NCI-H2196 treated with DMSO at 0.1 percent for 48 hours (cell line): ENCODE data around the gene FAF1.

Experiments
- DNase-seq: peaks from one replicate; lab custom pipeline; 2025; ENCODE audit not compliant: unreplicated experiment; lab: John Stamatoyannopoulos, UW

Gene FAF1

GRCh38 chr1:50450861-50451653, 509.0 kb downstream of the FAF1 start:
- no peak for DNase-seq

- DNase-seq, result no peak
These were observed 512.1 kb downstream of the FAF1 start for GRCh38 chr1:50447961-50448360.

- DNase-seq, result no peak
These were observed 518.9 kb downstream of the FAF1 start for GRCh38 chr1:50441183-50441582.

GRCh38 chr1:50438945-50439344, 521.1 kb downstream of the FAF1 start:
- DNase-seq, result no peak

- DNase-seq, result no peak
These were observed 523.6 kb downstream of the FAF1 start for GRCh38 chr1:50436489-50436888.

GRCh38 chr1:50430010-50430405, 530.1 kb downstream of the FAF1 start:
- no peak for DNase-seq

- no peak for DNase-seq
These were observed 532.0 kb downstream of the FAF1 start for GRCh38 chr1:50427818-50428779.

- DNase-seq, result no peak
These were observed 532.8 kb downstream of the FAF1 start for GRCh38 chr1:50427086-50427817.

GRCh38 chr1:50426702-50427085, 533.4 kb downstream of the FAF1 start:
- DNase-seq, result no peak

- no peak for DNase-seq
These were observed 533.9 kb downstream of the FAF1 start for GRCh38 chr1:50426108-50426700.

- no peak for DNase-seq
These were observed 534.5 kb downstream of the FAF1 start for GRCh38 chr1:50425376-50426107.

- DNase-seq, result no peak
These were observed 535.1 kb downstream of the FAF1 start for GRCh38 chr1:50424884-50425375.

GRCh38 chr1:50424045-50424883, 535.8 kb downstream of the FAF1 start:
- no peak for DNase-seq

- no peak for DNase-seq
These were observed 536.4 kb downstream of the FAF1 start for GRCh38 chr1:50423670-50424000.

GRCh38 chr1:50422946-50423669, 537.0 kb downstream of the FAF1 start, which contains the start of gene DMRTA2:
DMRTA2 (minus strand) TSS chr1:50423443; CDS start chr1:50421536, 1,907 bp downstream.
- DNase-seq, result no peak

GRCh38 chr1:50422675-50422945, 537.5 kb downstream of the FAF1 start:
- DNase-seq, result no peak

GRCh38 chr1:50421768-50422674, 538.0 kb downstream of the FAF1 start:
- no peak for DNase-seq

- DNase-seq, result no peak
These were observed 538.7 kb downstream of the FAF1 start for GRCh38 chr1:50421366-50421748.
